ENCODE results near the gene ERICH3.

DNA sequence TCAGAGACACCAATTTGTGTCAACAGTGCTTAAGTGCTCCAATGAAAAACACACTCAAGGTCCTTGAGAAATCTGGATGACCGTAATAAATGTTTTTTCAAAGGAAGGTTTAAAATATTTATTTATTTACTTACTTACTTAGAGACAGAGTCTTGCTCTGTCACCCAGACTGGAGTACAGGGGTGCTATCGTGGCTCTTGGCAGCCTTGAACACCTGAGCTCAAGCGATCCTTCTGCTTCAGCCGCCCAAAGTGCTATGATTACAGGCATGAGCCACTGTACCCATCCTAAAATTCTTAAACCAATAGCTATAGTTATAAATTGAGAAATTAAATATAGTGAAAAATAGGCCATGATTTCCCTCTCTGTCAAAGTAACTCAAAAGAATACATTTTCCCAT lies 17.3 kb upstream of the ERICH3 start:
- TF ChIP-seq POLR2AphosphoS5 (IDR thresholded peaks at IDR 0.05; ENCODE audit: low read depth, low read length), result no peak
- TF ChIP-seq POLR2A (IDR thresholded peaks at IDR 0.05; ENCODE audit: low read depth, low read length), result no peak
- no peak for TF ChIP-seq TAF1 (IDR thresholded peaks at IDR 0.05; ENCODE audit: borderline replicate concordance, low read depth, low read length)

All from GM12892 (cell line).